Ishikawa (cell line): ENCODE measurements around the gene RAD51B.

Experiments
- CEBPB ChIP-seq: IDR thresholded peaks from 2 replicates; pipeline ENCODE4 v1.6.1; 2012
- CREB1 ChIP-seq: IDR thresholded peaks from 2 replicates; pipeline ENCODE4 v1.6.1; 2012; ENCODE audit warnings: low read depth
- EP300 ChIP-seq: IDR thresholded peaks from 2 replicates; pipeline ENCODE4 v1.6.1; 2012; ENCODE audit warnings: borderline replicate concordance
- FOXM1 ChIP-seq: IDR thresholded peaks from 2 replicates; pipeline ENCODE4 v1.6.1; 2012; ENCODE audit warnings: low read depth, borderline replicate concordance
- TCF12 ChIP-seq: IDR thresholded peaks from 2 replicates; pipeline ENCODE4 v1.6.1; 2012; ENCODE audit warnings: low read depth
- TF ChIP-seq, protein P1 (sequence below): IDR thresholded peaks from 2 replicates; pipeline ENCODE4 v1.6.1; 2012; ENCODE audit warnings: low read depth, mild to moderate bottlenecking

- TF ChIP-seq, protein P1, sequence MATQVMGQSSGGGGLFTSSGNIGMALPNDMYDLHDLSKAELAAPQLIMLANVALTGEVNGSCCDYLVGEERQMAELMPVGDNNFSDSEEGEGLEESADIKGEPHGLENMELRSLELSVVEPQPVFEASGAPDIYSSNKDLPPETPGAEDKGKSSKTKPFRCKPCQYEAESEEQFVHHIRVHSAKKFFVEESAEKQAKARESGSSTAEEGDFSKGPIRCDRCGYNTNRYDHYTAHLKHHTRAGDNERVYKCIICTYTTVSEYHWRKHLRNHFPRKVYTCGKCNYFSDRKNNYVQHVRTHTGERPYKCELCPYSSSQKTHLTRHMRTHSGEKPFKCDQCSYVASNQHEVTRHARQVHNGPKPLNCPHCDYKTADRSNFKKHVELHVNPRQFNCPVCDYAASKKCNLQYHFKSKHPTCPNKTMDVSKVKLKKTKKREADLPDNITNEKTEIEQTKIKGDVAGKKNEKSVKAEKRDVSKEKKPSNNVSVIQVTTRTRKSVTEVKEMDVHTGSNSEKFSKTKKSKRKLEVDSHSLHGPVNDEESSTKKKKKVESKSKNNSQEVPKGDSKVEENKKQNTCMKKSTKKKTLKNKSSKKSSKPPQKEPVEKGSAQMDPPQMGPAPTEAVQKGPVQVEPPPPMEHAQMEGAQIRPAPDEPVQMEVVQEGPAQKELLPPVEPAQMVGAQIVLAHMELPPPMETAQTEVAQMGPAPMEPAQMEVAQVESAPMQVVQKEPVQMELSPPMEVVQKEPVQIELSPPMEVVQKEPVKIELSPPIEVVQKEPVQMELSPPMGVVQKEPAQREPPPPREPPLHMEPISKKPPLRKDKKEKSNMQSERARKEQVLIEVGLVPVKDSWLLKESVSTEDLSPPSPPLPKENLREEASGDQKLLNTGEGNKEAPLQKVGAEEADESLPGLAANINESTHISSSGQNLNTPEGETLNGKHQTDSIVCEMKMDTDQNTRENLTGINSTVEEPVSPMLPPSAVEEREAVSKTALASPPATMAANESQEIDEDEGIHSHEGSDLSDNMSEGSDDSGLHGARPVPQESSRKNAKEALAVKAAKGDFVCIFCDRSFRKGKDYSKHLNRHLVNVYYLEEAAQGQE = no peak
- TF ChIP-seq FOXM1 (no peak), CEBPB (no peak), TCF12 (no peak), CREB1 (no peak), EP300 (no peak)
These were observed 312.3 kb downstream of the RAD51B start for GRCh38 chr14:68131907-68132306.
